ENCODE measurements around the gene DPYSL4.

Gene DPYSL4

GRCh38 chr10:132193907-132194552, 7.3 kb downstream of the DPYSL4 start:
- in situ Hi-C loops (cut with HindIII; ENCODE audit: low sequenced_read_pairs) = no loop called here

GRCh38 chr10:132194726-132195125, 8.0 kb downstream of the DPYSL4 start:
- in situ Hi-C loops (cut with HindIII; ENCODE audit: low sequenced_read_pairs) = no loop called here

- in situ Hi-C loops (cut with HindIII; ENCODE audit: low sequenced_read_pairs) = no loop called here
Measured at GRCh38 chr10:132195366-132196075, 8.8 kb downstream of the DPYSL4 start.

GRCh38 chr10:132196178-132197113, 9.7 kb downstream of the DPYSL4 start:
- in situ Hi-C loops (cut with HindIII; ENCODE audit: low sequenced_read_pairs) = no loop called here

GRCh38 chr10:132197271-132198067, 10.7 kb downstream of the DPYSL4 start:
- in situ Hi-C loops (cut with HindIII; ENCODE audit: low sequenced_read_pairs) = no loop called here

- in situ Hi-C loops (cut with HindIII; ENCODE audit: low sequenced_read_pairs) = no loop called here
Measured at GRCh38 chr10:132198068-132198370, 11.3 kb downstream of the DPYSL4 start.

GRCh38 chr10:132198381-132199181, 11.8 kb downstream of the DPYSL4 start:
- in situ Hi-C loops (cut with HindIII; ENCODE audit: low sequenced_read_pairs) = no loop called here

- in situ Hi-C loops (cut with HindIII; ENCODE audit: low sequenced_read_pairs) = no loop called here
Measured at GRCh38 chr10:132199268-132199853, 12.6 kb downstream of the DPYSL4 start.

- in situ Hi-C loops (cut with HindIII; ENCODE audit: low sequenced_read_pairs) = loop anchor here (10.0 kb wide), 1 partner anchor 145 kb away; no protein-coding TSS in a partner anchor
Measured at GRCh38 chr10:132199854-132200311, 13.1 kb downstream of the DPYSL4 start.

GRCh38 chr10:132200344-132201110, 13.8 kb downstream of the DPYSL4 start:
- in situ Hi-C loops (cut with HindIII; ENCODE audit: low sequenced_read_pairs) = loop anchor here (10.0 kb wide), 1 partner anchor 144 kb away; no protein-coding TSS in a partner anchor

GRCh38 chr10:132201111-132201969, 14.6 kb downstream of the DPYSL4 start:
- in situ Hi-C loops (cut with HindIII; ENCODE audit: low sequenced_read_pairs) = loop anchor here (10.0 kb wide), 1 partner anchor 143 kb away; no protein-coding TSS in a partner anchor

GRCh38 chr10:132202070-132202970, 15.6 kb downstream of the DPYSL4 start:
- in situ Hi-C loops (cut with HindIII; ENCODE audit: low sequenced_read_pairs) = loop anchor here (10.0 kb wide), 1 partner anchor 142 kb away; no protein-coding TSS in a partner anchor

- in situ Hi-C loops (cut with HindIII; ENCODE audit: low sequenced_read_pairs) = loop anchor here (10.0 kb wide), 1 partner anchor 141 kb away; no protein-coding TSS in a partner anchor
Measured at GRCh38 chr10:132203256-132204077, 16.7 kb downstream of the DPYSL4 start.

- in situ Hi-C loops (cut with HindIII; ENCODE audit: low sequenced_read_pairs) = loop anchor here (10.0 kb wide), 1 partner anchor 141 kb away; no protein-coding TSS in a partner anchor
Measured at GRCh38 chr10:132204078-132204780, 17.5 kb downstream of the DPYSL4 start.

All from endothelial cell of hepatic sinusoid (primary cell).